IPS-NIHi11 (cell line): ENCODE measurements around the gene DIS3L2.
"Not testable (repeated sequence)": the region's sequence is repeated elsewhere in the genome, so short reads cannot be mapped to it uniquely, and the experiment has no call there.

Experiments
- DNase-seq: peaks from one replicate; pipeline ENCODE4 v3.0.0; 2012; ENCODE audit warnings: mixed read lengths, low spot score

The DIS3L2 gene

DNA sequence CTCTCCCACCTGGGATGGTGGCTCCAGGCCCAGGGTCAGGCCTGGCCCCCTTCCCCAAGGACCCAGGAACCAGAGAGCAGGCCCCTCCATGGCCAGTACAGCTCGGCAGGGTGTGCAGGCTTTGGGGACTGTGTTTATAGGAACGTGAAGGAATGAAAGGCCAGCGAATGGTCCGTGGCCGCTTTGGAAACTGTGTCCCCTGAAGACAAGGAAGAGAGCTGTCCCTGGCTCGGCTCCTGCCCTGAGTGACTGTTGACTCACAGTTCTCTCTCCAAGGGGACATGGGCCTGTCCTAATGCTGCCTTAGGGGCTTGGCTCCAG lies 373.3 kb downstream of the DIS3L2 start:
- not testable (repeated sequence) for DNase-seq

DNA sequence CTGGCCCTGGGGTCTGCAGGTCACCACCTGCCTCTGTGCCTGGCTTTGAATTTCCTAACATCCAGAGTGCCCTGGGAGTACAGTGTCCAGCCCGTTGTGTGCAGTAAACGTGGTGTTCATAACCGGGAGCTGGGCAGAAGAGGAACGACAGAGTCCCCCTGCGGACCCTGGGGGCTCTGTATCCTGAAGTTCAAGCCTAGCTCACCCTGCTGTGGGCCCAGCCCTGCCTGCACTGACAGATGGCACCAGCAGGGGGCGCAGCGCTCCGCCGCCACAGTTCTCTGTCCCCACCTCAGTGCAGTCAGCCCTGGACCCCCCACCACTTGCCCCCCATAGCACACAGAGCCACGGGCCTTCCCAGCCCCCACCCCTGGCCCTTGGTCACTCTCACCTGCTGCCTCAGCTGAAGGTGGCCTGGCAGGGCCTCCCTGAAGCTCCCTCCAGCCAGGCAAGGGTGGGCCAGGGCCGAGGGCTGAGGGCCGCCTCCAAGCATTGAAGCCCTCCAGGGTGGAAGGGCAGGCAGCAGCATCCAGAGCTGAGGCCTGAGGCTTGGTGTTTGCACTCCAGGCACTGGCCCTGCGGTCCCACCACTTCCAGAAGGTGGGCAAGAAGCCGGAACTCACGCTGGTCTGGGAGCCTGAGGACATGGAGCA lies 373.8 kb downstream of the DIS3L2 start:
- peak; percentile 46 for DNase-seq

DNA sequence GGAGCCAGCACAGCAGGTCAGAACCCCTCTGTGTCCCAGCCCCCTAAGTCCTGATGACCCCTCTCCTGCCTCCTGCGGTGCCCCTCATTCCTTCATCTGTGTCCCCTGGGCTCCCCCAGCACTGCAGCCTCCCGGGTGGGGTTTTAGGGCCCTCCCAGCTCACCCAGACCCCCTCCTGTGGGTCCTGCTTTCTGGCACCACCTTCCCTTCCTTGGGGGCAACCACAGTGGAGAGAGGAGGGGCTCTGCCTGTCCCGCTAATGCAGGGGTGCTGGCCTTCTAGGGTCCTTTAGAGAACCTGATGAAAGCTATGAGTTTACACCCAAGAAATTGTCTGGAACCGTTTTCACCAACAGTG lies 374.3 kb downstream of the DIS3L2 start:
- no peak for DNase-seq

DNA sequence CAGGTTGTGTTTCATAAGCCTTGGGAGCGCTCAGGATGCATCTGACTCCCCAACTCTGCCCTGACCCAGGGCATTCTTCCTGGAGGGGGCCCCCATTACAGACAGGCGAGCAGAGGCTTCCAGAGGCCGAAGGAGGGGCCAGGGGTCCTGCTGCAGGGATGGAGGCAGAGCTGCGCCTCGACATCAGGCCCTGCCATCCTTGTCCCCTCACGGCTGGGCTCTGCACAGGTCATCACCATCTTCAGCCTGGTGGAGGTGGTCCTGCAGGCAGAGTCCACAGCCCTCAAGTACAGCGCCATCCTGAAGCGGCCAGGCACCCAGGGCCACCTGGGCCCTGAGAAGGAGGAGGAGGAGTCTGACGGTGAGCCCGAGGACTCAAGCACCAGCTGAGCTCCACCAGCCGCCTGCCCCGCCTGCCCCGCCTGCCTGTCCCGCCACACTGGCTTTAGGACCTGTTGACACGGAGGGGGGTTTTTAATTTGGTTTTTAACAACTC lies 374.8 kb downstream of the DIS3L2 start:
- DNase-seq: no peak

DNA sequence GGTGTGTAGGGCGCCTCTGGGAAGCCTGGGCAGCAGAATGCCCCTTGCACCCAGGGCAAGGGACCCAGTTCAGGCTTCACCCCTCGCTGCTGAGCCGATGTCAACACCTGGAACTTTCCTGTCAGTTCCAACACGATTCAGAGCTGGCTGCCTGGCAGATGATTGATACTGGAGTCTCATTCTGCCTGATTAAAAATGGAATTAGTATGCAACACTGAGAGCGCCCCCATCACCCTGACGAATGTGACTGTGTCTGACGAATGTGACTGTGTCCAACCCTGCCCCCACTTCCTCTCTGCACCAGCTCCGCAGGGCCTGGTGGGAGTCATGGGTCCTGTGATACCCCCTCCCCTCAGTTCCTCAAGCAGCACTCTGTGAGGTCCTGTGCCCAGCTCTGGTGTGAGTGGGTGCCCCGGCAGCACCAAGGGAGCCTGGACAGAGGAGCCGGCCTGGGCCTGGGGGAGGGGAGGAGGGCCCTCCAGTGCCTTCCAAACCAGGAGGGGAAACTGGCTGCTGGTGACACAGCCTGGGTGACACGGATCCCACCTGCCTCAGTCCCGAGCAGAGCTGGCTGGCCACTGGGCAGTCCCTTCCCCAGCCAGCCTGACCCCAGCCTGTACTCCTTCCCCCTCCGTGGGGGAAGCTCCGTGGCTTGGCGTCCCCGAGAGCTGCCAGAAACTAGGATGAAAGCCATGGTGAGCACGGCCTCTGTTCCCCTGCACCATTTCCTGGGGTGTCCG lies 375.6 kb downstream of the DIS3L2 start:
- no peak for DNase-seq

DNA sequence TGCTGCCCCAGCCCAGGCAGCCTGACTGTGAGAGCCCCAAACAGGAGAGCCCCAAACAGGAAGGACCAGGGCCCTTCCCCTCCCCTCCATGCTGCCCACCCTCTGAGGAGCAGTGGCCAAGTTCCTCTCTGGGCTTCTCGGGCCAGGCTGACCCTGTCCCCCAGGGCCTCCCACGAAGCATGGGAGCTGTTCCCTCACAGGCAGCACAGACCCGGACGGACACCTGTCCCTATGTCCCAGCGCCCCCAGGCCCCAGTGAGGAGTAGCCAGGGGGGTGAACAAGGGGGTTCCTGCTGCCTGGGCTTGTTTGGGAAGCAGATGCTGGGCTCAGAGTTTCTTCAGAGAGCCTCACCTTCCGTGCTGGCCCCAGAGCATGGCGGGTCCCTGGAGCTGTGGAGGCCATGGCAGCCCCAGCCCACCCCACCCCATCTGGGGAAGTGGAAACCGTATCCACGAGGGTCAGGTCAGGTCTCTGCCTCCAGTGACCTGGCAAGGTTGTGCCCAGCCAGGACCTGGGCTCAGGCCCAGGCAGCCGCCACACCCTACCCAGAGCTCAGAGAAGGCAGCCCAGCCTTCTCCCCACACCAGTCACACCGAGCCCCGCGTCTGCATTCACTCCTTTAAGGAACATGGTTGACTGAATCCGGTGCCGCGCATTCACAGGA lies 376.7 kb downstream of the DIS3L2 start:
- DNase-seq: not testable (repeated sequence)

DNA sequence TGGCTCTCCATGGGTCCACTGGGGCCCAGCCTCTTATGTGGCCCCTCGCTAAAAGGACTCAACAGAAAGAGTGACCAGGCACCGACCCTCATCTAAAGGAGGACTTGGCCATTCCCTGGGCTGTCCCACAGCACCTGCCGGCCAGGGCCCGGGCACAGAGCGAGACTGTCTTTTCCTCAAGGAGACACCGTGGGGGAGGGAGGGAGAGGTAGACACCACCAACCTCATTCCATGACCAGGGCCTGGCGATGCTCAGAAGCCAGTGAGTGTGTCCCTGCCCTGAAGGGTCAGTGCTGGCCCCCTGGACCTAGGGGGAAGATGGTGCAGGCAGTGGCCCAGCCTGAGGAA lies 377.2 kb downstream of the DIS3L2 start:
- no peak for DNase-seq

DNA sequence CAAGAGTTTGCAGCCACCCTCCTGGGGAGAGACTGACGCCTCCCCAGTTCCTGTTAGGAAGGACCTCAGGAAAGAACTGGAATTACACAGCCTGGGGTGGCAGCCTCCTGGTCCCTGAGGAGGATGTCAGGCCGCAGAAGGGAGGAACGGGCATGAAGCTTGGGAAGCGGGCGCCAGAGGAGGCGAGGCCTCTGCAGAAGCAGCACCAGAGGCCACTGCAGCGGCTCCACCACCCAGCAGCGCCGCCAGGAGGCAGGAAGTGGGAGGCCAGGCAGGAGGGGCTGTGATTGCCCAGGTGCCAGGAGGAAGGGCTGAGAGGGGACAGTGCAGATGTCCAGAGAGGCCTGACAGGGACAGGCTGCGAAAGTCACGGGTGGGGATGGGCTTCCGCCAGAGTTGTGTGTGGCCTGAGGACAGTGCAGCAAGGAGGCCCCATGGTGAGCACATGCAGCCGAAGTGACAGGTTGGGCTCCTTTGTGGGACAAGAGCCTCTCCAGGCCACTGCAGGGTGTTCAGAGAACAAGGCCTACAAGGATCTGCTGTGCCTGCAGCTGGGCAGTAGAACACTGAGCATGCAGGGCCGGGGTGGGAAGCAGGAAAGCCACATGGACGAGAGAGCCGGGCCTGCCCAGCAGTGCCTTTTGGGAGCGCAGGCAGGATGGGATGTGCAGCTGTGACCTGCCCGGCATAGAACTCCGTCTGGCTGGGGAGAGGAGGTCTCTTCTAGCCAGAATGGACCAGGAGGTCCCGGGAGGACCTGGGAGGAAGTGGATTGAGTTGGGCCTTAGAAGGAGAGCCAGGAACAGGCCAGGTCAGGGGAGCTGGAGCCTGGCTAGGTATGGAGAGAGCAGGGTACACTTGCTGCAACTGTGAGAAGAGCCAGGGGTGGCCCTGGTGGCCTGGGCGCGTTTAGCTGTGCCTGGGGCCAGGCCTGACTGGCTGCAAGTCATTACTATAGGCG lies 377.9 kb downstream of the DIS3L2 start:
- peak; percentile 57 for DNase-seq

DNA sequence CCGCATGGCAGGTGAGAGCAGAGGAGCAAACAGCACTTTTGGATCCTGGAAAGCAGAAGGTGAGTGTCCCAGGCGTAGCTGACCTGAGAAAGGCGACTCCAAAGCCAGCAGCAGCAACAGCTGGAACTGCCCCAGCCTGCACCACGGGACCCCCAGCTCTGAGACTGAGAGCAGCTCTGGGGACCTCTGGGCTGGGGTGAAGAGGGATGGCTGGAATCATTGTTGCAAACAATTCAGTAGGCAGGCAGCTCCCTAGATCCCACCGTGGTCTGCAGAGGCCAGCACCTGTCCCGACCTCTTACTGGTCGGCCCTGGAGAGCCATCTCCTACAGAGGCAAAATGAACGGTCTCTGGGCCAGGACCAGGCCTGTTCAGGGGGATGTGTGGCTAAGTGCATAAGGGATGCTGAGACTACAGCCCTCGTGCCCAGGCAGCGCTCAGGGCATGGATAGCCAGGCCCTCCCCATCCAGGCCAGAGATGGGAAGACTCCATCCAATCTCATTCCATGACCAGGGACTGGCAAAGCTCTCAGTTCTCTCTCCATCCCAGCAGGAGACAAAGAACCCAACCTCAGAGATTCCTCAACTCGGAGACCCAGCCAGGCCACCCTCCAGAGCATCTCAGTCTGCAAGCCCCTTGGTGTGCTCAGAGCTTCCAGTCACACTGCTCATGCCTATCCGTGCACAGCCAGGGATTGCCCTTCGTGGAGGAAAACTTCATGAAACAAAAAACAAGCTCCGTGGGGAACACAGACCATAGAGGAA lies 378.8 kb downstream of the DIS3L2 start:
- no peak for DNase-seq

DNA sequence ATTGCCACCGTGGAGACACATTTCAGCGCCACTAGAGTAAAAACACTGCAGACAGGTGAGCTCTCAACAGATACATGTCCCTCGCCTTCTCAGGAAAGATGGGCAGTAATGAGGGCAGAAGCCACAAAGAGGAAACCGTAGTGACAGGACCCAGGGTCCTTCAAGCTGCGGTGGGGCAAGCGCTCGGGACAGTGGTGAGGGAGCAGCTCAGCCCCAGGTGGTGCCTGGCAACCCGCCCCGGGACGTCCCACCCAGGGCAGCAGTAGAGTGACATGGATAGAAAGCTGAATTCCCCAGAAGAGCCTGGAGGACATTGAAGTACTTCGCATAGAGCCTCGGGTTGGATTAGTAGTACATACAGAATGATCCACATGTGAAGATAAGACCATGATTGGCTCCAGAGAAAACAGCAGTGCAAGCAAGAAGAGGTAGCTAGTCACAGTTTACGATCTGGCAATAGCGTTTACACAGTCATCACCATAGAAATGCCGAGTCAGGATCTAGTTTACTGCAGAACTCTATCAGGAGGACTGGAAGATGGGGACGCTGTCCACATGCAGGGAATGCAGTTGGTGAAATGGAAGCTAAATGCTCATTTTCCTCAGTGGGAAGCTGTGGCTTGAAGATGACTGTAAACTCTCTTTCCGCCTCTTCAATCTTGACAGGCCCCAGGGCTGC lies 379.7 kb downstream of the DIS3L2 start:
- DNase-seq: no peak

DNA sequence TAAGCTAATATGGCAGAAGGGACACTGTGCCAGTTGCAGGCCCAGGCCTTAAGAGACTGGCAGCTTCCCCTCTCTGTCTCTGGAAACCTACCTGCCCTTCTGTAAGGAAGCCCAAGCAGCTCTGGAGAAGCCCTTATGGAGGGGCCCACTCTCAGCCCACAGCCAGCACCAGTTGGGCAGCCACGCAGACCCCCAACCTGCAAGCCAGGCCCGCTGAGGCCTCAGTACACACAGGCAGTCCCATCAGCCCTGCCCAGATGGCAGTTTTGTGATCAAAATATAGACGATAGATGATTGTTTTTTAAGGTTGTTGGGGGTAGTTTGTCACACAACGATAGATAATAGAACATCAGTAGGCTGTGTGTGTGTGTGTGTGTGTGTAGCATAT lies 380.2 kb downstream of the DIS3L2 start:
- DNase-seq: no peak

DNA sequence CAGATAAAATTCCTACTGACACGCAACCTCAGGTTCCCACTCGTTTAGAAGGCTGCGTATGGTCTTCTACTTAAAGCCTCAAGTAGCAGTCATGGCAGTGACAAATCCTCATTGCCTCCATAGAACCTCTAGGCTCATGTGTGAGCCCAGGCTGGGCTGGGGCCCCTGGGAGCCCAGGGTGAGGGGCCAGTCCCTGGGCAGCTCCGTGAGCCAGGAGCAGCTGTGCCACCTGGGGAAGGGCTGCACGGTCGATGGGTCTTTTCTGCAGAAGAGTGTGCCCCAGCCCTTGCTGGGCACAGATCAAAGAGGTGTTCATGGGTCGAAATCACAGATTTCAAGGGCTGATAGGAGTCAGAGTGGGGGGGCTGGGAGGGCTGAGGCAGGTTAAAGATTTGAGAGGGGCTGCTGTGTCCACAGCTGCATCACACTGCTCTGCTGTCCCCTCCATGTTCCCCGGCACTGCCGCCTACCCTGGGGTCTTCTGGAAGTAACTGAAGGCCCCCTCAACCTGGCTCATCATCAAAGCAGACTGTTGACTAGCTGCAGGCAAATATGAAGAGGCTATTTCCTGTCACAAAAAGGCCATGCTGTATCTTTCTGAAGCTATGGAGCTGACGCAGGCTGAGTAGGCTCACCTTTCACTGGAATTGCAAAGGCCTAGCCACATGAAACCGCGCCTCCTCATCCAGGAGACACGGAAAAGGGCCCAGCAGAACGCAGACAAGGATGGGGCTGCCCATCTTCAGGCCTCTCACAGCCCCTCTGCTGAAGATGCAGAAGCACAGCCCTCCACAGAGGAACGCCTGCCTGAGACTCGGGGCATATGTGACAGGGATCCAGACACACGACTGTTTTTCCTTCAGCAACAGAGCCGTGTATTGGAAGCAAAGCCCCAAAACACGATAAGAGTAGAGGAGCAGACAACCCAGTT lies 381.4 kb downstream of the DIS3L2 start:
- DNase-seq: no peak

DNA sequence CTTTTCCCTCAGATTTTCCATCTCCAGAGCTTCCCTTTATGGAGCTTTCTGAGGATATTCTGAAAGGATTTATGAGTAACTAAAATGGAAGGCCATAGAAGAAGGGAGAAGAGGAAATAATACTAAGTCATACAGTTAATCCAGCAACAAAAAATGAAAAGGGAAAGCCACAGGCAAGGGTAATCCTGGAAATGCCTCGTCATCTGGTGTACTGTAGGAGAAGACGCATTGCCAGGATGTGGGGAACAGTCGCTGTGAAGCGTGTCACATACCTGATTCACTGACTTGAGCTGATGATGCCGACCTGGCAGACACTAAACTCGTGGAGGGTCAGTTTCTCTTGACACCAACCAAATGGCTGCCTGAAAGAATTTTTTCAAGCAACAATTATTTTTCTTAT lies 382.3 kb downstream of the DIS3L2 start:
- no peak for DNase-seq

DNA sequence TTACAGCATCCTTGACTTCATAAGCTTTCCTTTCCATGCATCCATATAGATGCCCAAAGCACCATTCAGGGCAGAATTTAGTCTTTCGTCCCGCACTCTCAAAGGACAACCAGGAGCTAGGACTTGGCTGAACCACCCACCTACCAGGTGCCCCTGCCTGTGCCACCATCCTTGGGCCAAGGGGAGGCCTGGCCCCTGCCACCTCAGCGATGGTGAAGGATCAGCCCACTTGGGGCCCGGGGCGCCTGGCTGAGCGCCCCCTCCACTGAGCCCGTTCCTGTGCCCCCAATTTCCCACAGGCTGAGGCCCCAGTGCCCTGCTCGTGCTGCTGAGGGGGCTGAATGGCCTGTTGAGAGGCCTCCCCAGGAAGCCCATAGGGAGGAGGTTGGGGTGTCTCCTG lies 383.7 kb downstream of the DIS3L2 start:
- DNase-seq: no peak

DNA sequence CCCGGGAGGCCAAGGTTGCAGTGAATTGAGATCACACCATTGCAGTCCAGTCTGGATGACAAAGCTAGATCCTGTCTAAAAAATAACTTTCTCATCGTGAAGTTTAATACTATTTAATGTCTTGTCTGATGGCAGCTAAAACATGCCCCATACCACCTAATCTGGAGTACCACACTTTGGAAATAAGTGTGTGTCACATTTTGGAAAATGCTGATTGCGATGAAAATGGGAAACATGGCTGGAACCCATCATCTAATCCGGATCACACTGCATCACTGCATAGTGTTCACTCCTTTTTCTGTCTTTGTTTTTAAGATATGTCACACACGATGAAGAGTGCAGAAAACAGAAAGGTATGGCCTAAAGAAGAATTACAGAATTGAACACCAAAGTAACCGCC lies 385.9 kb downstream of the DIS3L2 start:
- DNase-seq: no peak

DNA sequence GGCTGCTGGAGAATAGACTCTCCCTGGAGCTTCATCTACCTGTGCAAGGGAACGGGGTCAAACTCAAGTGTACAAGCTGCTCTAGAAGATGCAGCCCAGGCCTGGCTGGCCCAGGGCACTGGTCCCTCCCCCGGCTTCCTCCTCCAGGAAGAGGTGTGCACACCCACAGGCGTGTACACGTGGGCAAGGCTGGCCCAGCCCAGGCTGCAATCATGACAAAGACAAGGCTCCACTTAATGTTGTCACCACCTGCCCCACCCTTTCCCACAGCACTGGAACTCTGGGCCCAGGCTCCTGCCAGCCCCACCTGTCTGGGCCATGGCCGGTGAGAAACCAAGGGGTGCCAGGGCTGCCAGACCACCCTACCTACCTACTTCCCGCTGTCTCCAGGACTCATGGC lies 387.4 kb downstream of the DIS3L2 start:
- DNase-seq: no peak

DNA sequence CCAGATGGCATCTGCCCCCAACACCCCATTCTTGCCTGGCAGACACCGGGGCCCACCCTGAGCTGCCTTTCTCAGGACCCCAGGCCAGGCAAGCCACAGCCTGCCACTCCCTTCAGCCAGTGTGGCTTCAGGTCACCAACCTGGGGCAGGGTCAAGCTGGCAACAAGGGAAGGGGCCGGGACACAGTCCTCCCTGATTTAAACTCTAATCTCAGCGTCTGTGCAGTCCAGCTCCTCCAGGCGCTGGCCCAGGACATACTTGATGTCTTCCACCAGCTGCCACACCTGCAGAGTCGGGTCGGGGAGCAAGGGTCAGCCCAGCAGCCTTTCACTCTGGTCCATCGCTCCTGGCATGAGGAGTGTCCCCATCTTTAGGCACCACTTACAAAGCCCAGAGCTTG lies 388.0 kb downstream of the DIS3L2 start:
- no peak for DNase-seq

DNA sequence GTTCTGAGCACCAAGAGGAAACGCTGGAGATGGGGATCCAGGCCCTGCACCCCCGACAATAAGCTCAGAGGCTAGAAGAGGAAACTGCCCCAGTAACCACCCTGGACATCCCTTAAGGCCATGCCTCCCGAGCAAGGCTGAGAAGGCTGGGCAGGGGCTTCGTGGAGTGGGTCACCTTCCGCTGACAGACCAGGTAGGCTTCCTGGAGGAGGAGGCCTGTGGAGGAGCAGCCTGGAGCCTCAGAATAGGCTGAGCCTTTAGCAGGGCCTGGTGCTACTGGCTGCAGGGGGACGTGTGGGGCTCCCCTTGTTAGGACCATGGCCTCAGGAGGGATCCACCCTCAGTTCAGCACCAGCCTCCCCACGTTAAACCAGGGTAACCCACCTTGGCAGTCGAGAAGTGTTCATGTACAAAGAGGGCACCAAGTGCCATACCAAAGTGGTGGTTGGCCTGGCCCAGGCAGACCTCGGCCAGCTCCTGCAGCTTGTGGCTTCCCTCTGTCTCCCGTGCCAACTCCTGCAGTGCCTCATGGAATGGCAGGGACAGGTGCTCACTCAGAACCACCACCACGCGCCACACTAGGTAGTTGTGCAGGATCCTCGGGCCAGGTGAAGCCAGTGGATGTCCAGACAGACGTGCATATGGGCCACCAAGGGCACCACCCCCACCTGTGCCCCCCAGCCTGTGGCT lies 388.6 kb downstream of the DIS3L2 start:
- DNase-seq: no peak
